ENCODE data around the gene CSF2.

Gene CSF2

GRCh38 chr5:132073231-132074013, at the start of gene CSF2:
TSS of gene CSF2 (plus strand) at chr5:132073789. CDS start at chr5:132073824, 35 bp downstream.
- DNase-seq = peak; percentile 10

GRCh38 chr5:132024117-132024435, 49.5 kb upstream of the CSF2 start:
- no peak for DNase-seq

- peak; percentile 76 for DNase-seq
Observed at GRCh38 chr5:132024789-132025402, 48.7 kb upstream of the CSF2 start.

GRCh38 chr5:132025403-132025971, 48.1 kb upstream of the CSF2 start:
- DNase-seq = no peak

GRCh38 chr5:132026516-132027008, 47.0 kb upstream of the CSF2 start:
- DNase-seq = no peak

- no peak for DNase-seq
Observed at GRCh38 chr5:132027027-132027426, 46.6 kb upstream of the CSF2 start.

- no peak for DNase-seq
Observed at GRCh38 chr5:132029609-132030330, 43.8 kb upstream of the CSF2 start.

GRCh38 chr5:132030610-132031009, 43.0 kb upstream of the CSF2 start:
- no peak for DNase-seq

GRCh38 chr5:132032196-132032595, 41.4 kb upstream of the CSF2 start:
- no peak for DNase-seq

GRCh38 chr5:132033122-132033521, 40.5 kb upstream of the CSF2 start:
- DNase-seq = no peak

GRCh38 chr5:132037353-132037752, 36.2 kb upstream of the CSF2 start:
- DNase-seq = no peak

GRCh38 chr5:132044207-132044606, 29.4 kb upstream of the CSF2 start:
- no peak for DNase-seq

GRCh38 chr5:132046880-132047299, 26.7 kb upstream of the CSF2 start:
- DNase-seq = peak; percentile 17

- no peak for DNase-seq
Observed at GRCh38 chr5:132049093-132049492, 24.5 kb upstream of the CSF2 start.

- DNase-seq = no peak
Observed at GRCh38 chr5:132049559-132049958, 24.0 kb upstream of the CSF2 start.

- DNase-seq = no peak
Observed at GRCh38 chr5:132050136-132050535, 23.5 kb upstream of the CSF2 start.

- DNase-seq = peak; percentile 68
Observed at GRCh38 chr5:132050661-132051552, 22.7 kb upstream of the CSF2 start.

- DNase-seq = no peak
Observed at GRCh38 chr5:132052520-132052919, 21.1 kb upstream of the CSF2 start.

GRCh38 chr5:132053483-132053882, 20.1 kb upstream of the CSF2 start:
- no peak for DNase-seq

GRCh38 chr5:132054031-132054696, 19.4 kb upstream of the CSF2 start:
- no peak for DNase-seq

GRCh38 chr5:132054697-132055440, 18.7 kb upstream of the CSF2 start:
- peak; percentile 78 for DNase-seq

All from NCI-H69 (cell line).